ENCODE measurements around the gene EPS8L2. TPM values are rescaled to one million over a fixed set of nuclear protein-coding genes. Genes with fewer than 3 reads are reported as not detected.

The EPS8L2 gene
- total and polyA plus RNA-seq, 2 experiments from 2014 or later: 157 to 310 TPM

- Histone ChIP-seq H3K79me2 (peaks cover 55% of the 10 kb centered on the region), H2AFZ (peak overlapping the region; percentile 98), H3K4me2 (peak overlapping the region; percentile 99), H3K4me3 (peak overlapping the region; percentile 86), H3K9me3 (ENCODE audit: low read depth) (no peaks in the 10 kb centered on the region), H3K27ac (peak overlapping the region; percentile 94), H3K9me2 (replicated peaks; ENCODE audit: insufficient read depth) (no peaks in the 10 kb centered on the region), H4K20me1 (ENCODE audit: insufficient read depth, poor library complexity, severe bottlenecking) (peaks cover 18% of the 10 kb centered on the region), H3K4me1 (ENCODE audit: insufficient read depth) (peaks cover 16% of the 10 kb centered on the region), H3K27me3 (no peaks in the 10 kb centered on the region), H3K36me3 (replicated peaks; ENCODE audit: insufficient read depth, low read depth) (no peaks in the 10 kb centered on the region)
- WGBS (ENCODE audit: low lambda C conversion rate, missing lambda C conversion rate): 8% methylated on average over 18 of the region's 18 CpGs
- TF ChIP-seq EZH2 (IDR thresholded peaks at IDR 0.05; ENCODE audit: borderline replicate concordance) (no peak), CTCF (IDR thresholded peaks at IDR 0.05; ENCODE audit: poor library complexity) (no peak), EZH2phosphoT487 (IDR thresholded peaks at IDR 0.05; ENCODE audit: low read depth, severe bottlenecking, unreplicated experiment) (no peak)
- no peak for DNase-seq (ENCODE audit: low spot score)
Measured at GRCh38 chr11:748007-748359, 42.0 kb downstream of the EPS8L2 start.

- Histone ChIP-seq H3K9me3 (ENCODE audit: low read depth) (no peaks in the 10 kb centered on the region), H3K36me3 (replicated peaks; ENCODE audit: insufficient read depth, low read depth) (no peaks in the 10 kb centered on the region), H3K9me2 (replicated peaks; ENCODE audit: insufficient read depth) (no peaks in the 10 kb centered on the region), H2AFZ (no peak overlapping the region), H3K79me2 (peaks cover 72% of the 10 kb centered on the region), H3K27me3 (no peaks in the 10 kb centered on the region), H3K4me3 (no peak overlapping the region), H3K4me2 (no peak overlapping the region), H4K20me1 (ENCODE audit: insufficient read depth, poor library complexity, severe bottlenecking) (peaks cover 18% of the 10 kb centered on the region), H3K4me1 (ENCODE audit: insufficient read depth) (peaks cover 16% of the 10 kb centered on the region), H3K27ac (no peak overlapping the region)
- TF ChIP-seq EZH2 (IDR thresholded peaks at IDR 0.05; ENCODE audit: borderline replicate concordance) (no peak), CTCF (IDR thresholded peaks at IDR 0.05; ENCODE audit: poor library complexity) (no peak), EZH2phosphoT487 (IDR thresholded peaks at IDR 0.05; ENCODE audit: low read depth, severe bottlenecking, unreplicated experiment) (no peak)
- WGBS (ENCODE audit: low lambda C conversion rate, missing lambda C conversion rate): 95% methylated on average over 2 of the region's 2 CpGs
- DNase-seq (ENCODE audit: low spot score): no peak
Measured at GRCh38 chr11:749731-750130, 43.7 kb downstream of the EPS8L2 start.

DNA sequence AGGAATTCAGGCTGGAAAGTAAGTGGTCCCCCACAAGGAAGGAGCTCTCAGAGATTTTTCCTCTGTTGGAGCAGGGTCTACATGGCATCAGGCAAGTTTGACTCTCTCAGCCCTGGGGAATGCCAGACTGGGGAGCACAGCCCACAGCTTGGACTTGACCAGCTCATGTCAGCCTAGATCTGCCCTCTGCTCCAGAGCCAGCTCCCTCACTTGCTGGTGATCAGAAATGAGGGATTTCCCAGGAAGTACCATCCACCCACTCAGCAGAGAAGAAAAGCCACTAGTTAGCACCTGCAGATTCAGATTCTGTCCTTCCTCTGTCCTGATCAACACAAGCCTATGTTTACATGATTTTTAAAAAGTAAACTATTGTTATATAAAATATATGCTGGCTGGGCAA is 54.2 kb downstream of the EPS8L2 start:
- H4K20me1 ChIP-seq (ENCODE audit: insufficient read depth, poor library complexity, severe bottlenecking): peaks cover 3% of the 10 kb centered on the region
- H3K27ac ChIP-seq: no peak overlapping the region
- H3K9me2 ChIP-seq (replicated peaks; ENCODE audit: insufficient read depth): no peaks in the 10 kb centered on the region
- H2AFZ ChIP-seq: no peak overlapping the region
- no peak for DNase-seq (ENCODE audit: low spot score)
- H3K36me3 ChIP-seq (replicated peaks; ENCODE audit: insufficient read depth, low read depth): no peaks in the 10 kb centered on the region
- H3K4me2 ChIP-seq: no peak overlapping the region
- no peak for TF ChIP-seq CTCF (IDR thresholded peaks at IDR 0.05; ENCODE audit: poor library complexity)
- no peak for TF ChIP-seq EZH2phosphoT487 (IDR thresholded peaks at IDR 0.05; ENCODE audit: low read depth, severe bottlenecking, unreplicated experiment)
- TF ChIP-seq EZH2 (IDR thresholded peaks at IDR 0.05; ENCODE audit: borderline replicate concordance): no peak
- H3K27me3 ChIP-seq: no peaks in the 10 kb centered on the region
- peaks cover 8% of the 10 kb centered on the region for H3K4me1 ChIP-seq (ENCODE audit: insufficient read depth)
- H3K4me3 ChIP-seq: no peak overlapping the region
- H3K79me2 ChIP-seq: peaks cover 9% of the 10 kb centered on the region
- H3K9me3 ChIP-seq (ENCODE audit: low read depth): no peaks in the 10 kb centered on the region

DNA sequence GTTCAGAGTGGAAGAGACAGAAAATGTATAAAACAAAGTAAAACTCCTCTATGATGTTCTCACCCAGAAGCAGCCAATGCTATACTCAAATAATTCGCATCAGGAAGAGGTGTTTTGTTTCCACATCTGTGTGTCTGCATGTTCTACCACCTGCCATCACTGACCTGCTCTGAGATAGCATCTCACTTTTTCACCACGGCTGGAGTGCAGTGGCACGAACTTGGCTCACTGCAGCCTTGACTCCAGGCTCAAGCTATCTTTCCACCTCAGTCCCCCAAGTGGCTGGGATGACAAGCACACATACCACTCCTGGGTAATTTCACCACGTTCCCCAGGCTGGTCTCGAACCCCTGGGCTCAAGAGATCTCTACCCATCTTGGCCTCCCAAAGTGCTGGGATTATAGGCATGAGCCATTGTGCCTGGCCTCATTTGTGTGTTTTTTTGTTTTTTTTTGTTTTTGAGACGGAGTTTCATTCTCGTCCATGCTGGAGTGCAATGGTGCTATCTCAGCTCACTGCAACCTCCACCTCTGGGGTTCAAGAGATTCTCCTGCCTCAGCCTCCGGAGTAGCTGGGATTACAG is 55.6 kb downstream of the EPS8L2 start:
- peaks cover 3% of the 10 kb centered on the region for H4K20me1 ChIP-seq (ENCODE audit: insufficient read depth, poor library complexity, severe bottlenecking)
- H2AFZ ChIP-seq: no peak overlapping the region
- 94% methylated on average over 8 of the region's 8 CpGs for WGBS (ENCODE audit: low lambda C conversion rate, missing lambda C conversion rate)
- no peak overlapping the region for H3K4me3 ChIP-seq
- peaks cover 8% of the 10 kb centered on the region for H3K4me1 ChIP-seq (ENCODE audit: insufficient read depth)
- no peaks in the 10 kb centered on the region for H3K9me2 ChIP-seq (replicated peaks; ENCODE audit: insufficient read depth)
- peaks cover 9% of the 10 kb centered on the region for H3K79me2 ChIP-seq
- no peaks in the 10 kb centered on the region for H3K9me3 ChIP-seq (ENCODE audit: low read depth)
- H3K27ac ChIP-seq: no peak overlapping the region
- no peaks in the 10 kb centered on the region for H3K27me3 ChIP-seq
- no peak overlapping the region for H3K4me2 ChIP-seq
- no peak for DNase-seq (ENCODE audit: low spot score)
- H3K36me3 ChIP-seq (replicated peaks; ENCODE audit: insufficient read depth, low read depth): no peaks in the 10 kb centered on the region
- TF ChIP-seq EZH2 (IDR thresholded peaks at IDR 0.05; ENCODE audit: borderline replicate concordance) (no peak), CTCF (IDR thresholded peaks at IDR 0.05; ENCODE audit: poor library complexity) (no peak), EZH2phosphoT487 (IDR thresholded peaks at IDR 0.05; ENCODE audit: low read depth, severe bottlenecking, unreplicated experiment) (no peak)

Measured in hepatocyte (in vitro differentiated cells).